ENCODE measurements around the gene SRP68. TPM values are rescaled to one million over a fixed set of nuclear protein-coding genes. Genes with fewer than 3 reads are reported as not detected.

SRP68 gene
- 10 to 100 TPM; 81.6 to 83.0 TPM for total RNA-seq

GRCh38 chr17:76072148-76072858, at the start of gene SRP68:
SRP68 (minus strand) TSS chr17:76072517; CDS start chr17:76072491, 26 bp downstream.
- Mint-ChIP-seq H3K9me3 (no peaks in the 10 kb centered on the region), H3K4me1 (peaks cover 31% of the 10 kb centered on the region), H3K36me3 (peaks cover 6% of the 10 kb centered on the region), H3K27ac (peak within 1 kb of the TSS; percentile 96), H3K4me3 (peak within 1 kb of the TSS; percentile 97), H3K27me3 (peaks cover 33% of the 10 kb centered on the region)
- ATAC-seq (ENCODE audit: low read depth): peak; percentile 93
- DNase-seq: peak; percentile 88
- POLR2A ChIA-PET: interaction anchor here (0.6 to 1.9 kb wide), 4 partner anchors 11 to 394 kb away, joined by 3 to 8 read pairs (median 4); partner anchors contain the start of gene TRIM65

DNA sequence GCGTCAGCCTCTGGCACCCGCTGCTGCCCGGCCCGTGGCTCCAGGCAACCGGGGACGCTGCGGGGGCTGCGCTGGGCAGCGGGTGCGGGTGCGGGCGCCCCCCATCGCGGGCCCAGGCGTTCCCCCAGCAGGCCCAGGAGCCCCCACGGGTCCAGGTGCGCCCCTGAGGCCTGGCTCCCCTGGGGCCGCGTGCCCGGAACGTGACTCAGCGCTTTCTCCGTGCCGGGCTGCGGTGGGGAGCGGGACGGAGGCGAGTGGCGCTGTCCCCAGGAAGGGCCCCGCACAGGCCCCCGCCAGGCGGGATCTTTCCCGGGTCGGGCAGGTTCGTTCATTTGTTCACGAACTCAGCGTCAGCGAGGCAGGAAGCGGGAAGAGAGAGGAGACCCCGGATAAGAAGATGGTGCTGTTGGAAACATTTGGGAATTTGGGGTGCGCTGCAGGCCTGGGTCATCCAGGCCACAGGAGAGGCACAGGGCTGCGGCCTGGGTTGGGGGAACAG, 49.7 kb upstream of the SRP68 start:
- Mint-ChIP-seq H3K36me3 (no peaks in the 10 kb centered on the region), H3K4me1 (peaks cover 27% of the 10 kb centered on the region), H3K9me3 (no peaks in the 10 kb centered on the region), H3K27me3 (no peaks in the 10 kb centered on the region), H3K4me3 (peak overlapping the region; percentile 64), H3K27ac (peak overlapping the region; percentile 86)
- DNase-seq: no peak
- POLR2A ChIA-PET: interaction anchor here (1.0 to 11.9 kb wide), 8 partner anchors 22 to 158 kb away, joined by 3 to 244 read pairs (median 22); partner anchors contain the start of genes FOXJ1 and UBALD2
- ATAC-seq (ENCODE audit: low read depth): peak; percentile 18

GRCh38 chr17:76120658-76121008, 48.3 kb upstream of the SRP68 start:
- Mint-ChIP-seq H3K9me3 (no peaks in the 10 kb centered on the region), H3K27me3 (no peaks in the 10 kb centered on the region), H3K4me3 (peak overlapping the region; percentile 11), H3K36me3 (no peaks in the 10 kb centered on the region), H3K4me1 (peaks cover 17% of the 10 kb centered on the region), H3K27ac (peak overlapping the region; percentile 70)
- ATAC-seq (ENCODE audit: low read depth) (no peak), DNase-seq (no peak)
- POLR2A ChIA-PET: interaction anchor here (0.7 to 11.9 kb wide), 7 partner anchors 10 to 159 kb away, joined by 3 to 244 read pairs (median 6); partner anchors contain the start of gene UBALD2

DNA sequence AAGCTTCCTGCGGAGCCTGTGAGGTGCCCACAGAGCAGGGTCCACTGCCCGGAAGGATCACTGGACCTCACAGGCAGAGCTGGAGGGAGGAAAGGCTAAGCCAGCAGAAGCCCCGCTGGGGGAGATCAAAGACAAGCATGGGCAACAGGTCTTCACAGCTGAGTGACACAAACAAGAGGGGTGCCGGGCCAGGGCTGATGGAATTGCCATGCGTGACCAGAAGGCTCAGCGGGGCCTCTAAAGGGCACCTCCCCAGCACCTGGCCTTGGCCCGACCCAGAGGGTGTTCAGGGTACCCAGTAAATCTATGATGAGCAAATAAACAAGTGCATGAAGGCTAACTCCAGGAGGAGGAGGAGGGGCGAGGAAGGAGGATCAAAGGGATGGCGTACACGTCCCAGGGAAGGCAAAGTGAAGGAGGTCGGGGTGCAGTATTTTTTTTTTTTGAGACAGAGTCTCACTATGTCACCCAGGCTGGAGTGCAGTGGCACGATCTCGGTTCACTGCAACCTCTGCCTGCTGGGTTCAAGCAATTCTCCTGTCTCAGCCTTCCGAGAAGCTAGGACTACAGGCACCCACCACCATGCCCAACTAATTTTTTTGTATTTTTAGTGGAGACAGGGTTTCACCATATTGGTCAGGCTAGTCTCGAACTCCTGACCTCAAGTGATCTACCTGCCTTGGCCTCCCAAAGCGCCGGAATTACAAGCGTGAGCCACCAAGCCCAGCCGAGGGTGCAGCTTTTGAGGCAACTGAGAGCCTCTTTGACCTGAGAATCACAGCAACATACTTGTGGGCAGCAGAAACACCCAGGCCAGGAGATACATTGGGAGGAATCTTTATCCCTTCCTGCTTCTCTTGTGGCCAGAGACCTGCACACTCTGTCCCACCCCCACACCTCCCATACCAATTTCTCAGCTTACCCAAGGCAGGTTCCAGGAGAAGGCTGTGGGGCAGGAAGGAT, 47.4 kb upstream of the SRP68 start:
- no peak overlapping the region for H3K4me3 Mint-ChIP-seq
- H3K36me3 Mint-ChIP-seq: no peaks in the 10 kb centered on the region
- H3K4me1 Mint-ChIP-seq: peaks cover 15% of the 10 kb centered on the region
- no peaks in the 10 kb centered on the region for H3K27me3 Mint-ChIP-seq
- POLR2A ChIA-PET: interaction anchor here (0.7 to 11.9 kb wide), 4 partner anchors 60 to 160 kb away, joined by 3 to 244 read pairs (median 4); partner anchors contain the start of gene UBALD2
- no peak for ATAC-seq (ENCODE audit: low read depth)
- no peak overlapping the region for H3K27ac Mint-ChIP-seq
- no peak for DNase-seq
- H3K9me3 Mint-ChIP-seq: no peaks in the 10 kb centered on the region

DNA sequence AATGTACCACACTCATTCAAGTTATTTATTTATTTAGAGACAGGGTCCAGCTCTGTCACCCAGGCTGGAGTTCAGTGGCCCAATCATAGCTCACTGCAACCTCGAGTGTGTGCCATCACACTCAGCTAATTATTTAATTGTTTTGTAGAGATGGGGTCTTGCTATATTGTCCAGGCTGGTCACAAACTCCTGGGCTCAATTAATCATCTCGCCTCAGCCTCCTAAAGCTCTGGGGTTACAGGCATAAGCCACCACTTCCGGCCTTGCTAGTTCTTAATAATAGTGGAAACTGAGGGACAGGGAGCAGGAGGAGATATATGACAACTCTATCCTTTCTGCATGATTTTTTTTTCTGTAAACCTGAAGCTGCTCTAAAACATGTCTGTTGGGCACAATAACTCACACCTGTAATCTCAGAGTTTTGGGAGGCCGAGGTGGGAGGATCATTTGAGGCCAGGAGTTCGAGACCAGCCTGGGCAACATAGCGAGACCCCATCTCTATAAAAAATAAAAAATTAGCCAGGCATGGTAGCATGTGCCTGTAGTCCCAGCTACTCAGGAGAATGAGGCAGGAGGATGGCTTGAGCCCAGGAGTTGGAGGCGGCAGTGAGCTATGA, 42.9 kb upstream of the SRP68 start:
- Mint-ChIP-seq H3K4me1 (no peaks in the 10 kb centered on the region), H3K4me3 (no peak overlapping the region), H3K9me3 (no peaks in the 10 kb centered on the region), H3K36me3 (no peaks in the 10 kb centered on the region), H3K27me3 (peaks cover 2% of the 10 kb centered on the region), H3K27ac (no peak overlapping the region)
- DNase-seq (no peak), ATAC-seq (ENCODE audit: low read depth) (no peak)
- POLR2A ChIA-PET: interaction anchor here (0.7 to 0.8 kb wide), 2 partner anchors 11 to 156 kb away, joined by 3 read pairs; no protein-coding TSS in a partner anchor

GRCh38 chr17:76111956-76112355, 39.6 kb upstream of the SRP68 start:
- POLR2A ChIA-PET: no interaction called here
- Mint-ChIP-seq H3K27me3 (peaks cover 4% of the 10 kb centered on the region), H3K4me1 (no peaks in the 10 kb centered on the region), H3K36me3 (no peaks in the 10 kb centered on the region), H3K9me3 (no peaks in the 10 kb centered on the region), H3K27ac (no peak overlapping the region), H3K4me3 (no peak overlapping the region)
- ATAC-seq (ENCODE audit: low read depth) (no peak), DNase-seq (no peak)

DNA sequence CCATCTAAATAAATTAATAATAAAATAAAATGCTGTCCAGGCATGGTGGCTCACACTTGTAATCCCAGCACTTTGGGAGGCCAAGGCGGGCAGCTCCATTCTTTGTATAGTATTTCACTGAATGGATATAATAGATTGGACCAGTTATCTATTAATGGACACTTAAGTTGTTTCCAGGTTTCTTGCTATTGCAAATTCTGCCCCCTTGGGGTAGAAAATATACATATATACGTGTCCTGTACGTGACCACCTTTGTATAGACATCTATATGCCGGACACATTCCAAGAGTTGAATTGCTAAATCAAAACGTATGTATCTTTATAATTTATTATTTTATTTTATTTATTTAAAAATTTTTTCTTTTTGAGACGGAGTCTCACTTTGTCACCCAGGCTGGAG, 35.2 kb upstream of the SRP68 start:
- H3K27me3 Mint-ChIP-seq: peaks cover 4% of the 10 kb centered on the region
- H3K36me3 Mint-ChIP-seq: peaks cover 3% of the 10 kb centered on the region
- no peak overlapping the region for H3K4me3 Mint-ChIP-seq
- DNase-seq (no peak), ATAC-seq (ENCODE audit: low read depth) (no peak)
- H3K4me1 Mint-ChIP-seq: peaks cover 8% of the 10 kb centered on the region
- H3K27ac Mint-ChIP-seq: no peak overlapping the region
- H3K9me3 Mint-ChIP-seq: no peaks in the 10 kb centered on the region
- POLR2A ChIA-PET: no interaction called here

DNA sequence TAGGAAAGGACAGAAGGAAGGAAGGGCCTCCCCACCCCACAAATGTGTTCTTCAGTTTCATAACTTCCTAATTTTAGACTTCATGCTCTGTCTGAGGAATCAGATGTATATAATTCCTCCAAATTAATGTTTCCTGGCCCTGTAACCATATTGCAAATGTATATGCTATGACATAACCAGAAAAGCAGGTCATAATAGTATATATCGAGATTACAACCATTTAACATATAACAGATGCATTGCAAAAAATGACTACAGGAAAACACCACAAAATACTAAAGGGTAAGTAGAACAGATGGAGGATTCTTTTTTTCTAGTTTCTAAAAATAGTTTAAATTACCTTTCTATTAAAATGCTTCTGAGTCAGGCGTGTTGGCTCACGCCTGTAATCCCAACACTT, 34.4 kb upstream of the SRP68 start:
- Mint-ChIP-seq H3K27me3 (peaks cover 2% of the 10 kb centered on the region), H3K36me3 (peaks cover 3% of the 10 kb centered on the region), H3K9me3 (no peaks in the 10 kb centered on the region), H3K4me1 (peaks cover 11% of the 10 kb centered on the region), H3K4me3 (no peak overlapping the region), H3K27ac (no peak overlapping the region)
- DNase-seq (no peak), ATAC-seq (ENCODE audit: low read depth) (no peak)
- POLR2A ChIA-PET: no interaction called here

GRCh38 chr17:76104896-76105231, 32.5 kb upstream of the SRP68 start:
- Mint-ChIP-seq H3K9me3 (no peaks in the 10 kb centered on the region), H3K27me3 (peaks cover 2% of the 10 kb centered on the region), H3K4me1 (peaks cover 16% of the 10 kb centered on the region), H3K36me3 (peaks cover 9% of the 10 kb centered on the region), H3K27ac (peak overlapping the region; percentile 63), H3K4me3 (peak overlapping the region; percentile 99)
- ATAC-seq (ENCODE audit: low read depth) (no peak), DNase-seq (no peak)
- POLR2A ChIA-PET: interaction anchor here (0.6 to 1.7 kb wide), 4 partner anchors 25 to 121 kb away, joined by 3 to 6 read pairs (median 4); no protein-coding TSS in a partner anchor

GRCh38 chr17:76104140-76104895, 32.0 kb upstream of the SRP68 start:
- H3K36me3 Mint-ChIP-seq: peaks cover 10% of the 10 kb centered on the region
- H3K4me3 Mint-ChIP-seq: peak overlapping the region; percentile 99
- peak overlapping the region; percentile 98 for H3K27ac Mint-ChIP-seq
- DNase-seq: peak; percentile 56
- POLR2A ChIA-PET: interaction anchor here (0.6 to 1.9 kb wide), 16 partner anchors 24 to 278 kb away, joined by 3 to 18 read pairs (median 4); partner anchors contain the start of genes ACOX1, PRPSAP1 and TEN1
- H3K4me1 Mint-ChIP-seq: peaks cover 16% of the 10 kb centered on the region
- H3K9me3 Mint-ChIP-seq: no peaks in the 10 kb centered on the region
- H3K27me3 Mint-ChIP-seq: peaks cover 2% of the 10 kb centered on the region
- ATAC-seq (ENCODE audit: low read depth): no peak

GRCh38 chr17:76103274-76104139, 31.2 kb upstream of the SRP68 start, which contains the start of gene EXOC7:
EXOC7 (minus strand) TSS chr17:76103787; CDS start chr17:76103692, 95 bp downstream.
- POLR2A ChIA-PET: interaction anchor here (0.6 to 1.9 kb wide), 23 partner anchors 8 to 279 kb away, joined by 3 to 18 read pairs (median 3); partner anchors contain the start of genes ACOX1, PRPSAP1 and TEN1
- peaks cover 16% of the 10 kb centered on the region for H3K4me1 Mint-ChIP-seq
- H3K9me3 Mint-ChIP-seq: no peaks in the 10 kb centered on the region
- peak; percentile 98 for DNase-seq
- peak; percentile 88 for ATAC-seq (ENCODE audit: low read depth)
- H3K4me3 Mint-ChIP-seq: peak within 1 kb of the TSS; percentile 99
- peaks cover 11% of the 10 kb centered on the region for H3K36me3 Mint-ChIP-seq
- peak within 1 kb of the TSS; percentile 98 for H3K27ac Mint-ChIP-seq
- no peaks in the 10 kb centered on the region for H3K27me3 Mint-ChIP-seq

Measured in activated naive CD8-positive, alpha-beta T cell treated with anti-CD3 and anti-CD28 coated beads, Interleukin-2, amount 10 ng/mL, durations not matched to agents 7 days and 5 days (primary cell).